IPS DF 4.7 (cell line): ENCODE results near the gene RNGTT.
"Not testable (repeated sequence)": the region's sequence is repeated elsewhere in the genome, so short reads cannot be mapped to it uniquely, and the experiment has no call there.

Experiments used
- DNase-seq: peaks from one replicate; pipeline ENCODE4 v3.0.0-alpha.2; 2013; ENCODE audit warnings: low spot score; ENCODE audit errors: extremely low read depth

The RNGTT gene

DNA sequence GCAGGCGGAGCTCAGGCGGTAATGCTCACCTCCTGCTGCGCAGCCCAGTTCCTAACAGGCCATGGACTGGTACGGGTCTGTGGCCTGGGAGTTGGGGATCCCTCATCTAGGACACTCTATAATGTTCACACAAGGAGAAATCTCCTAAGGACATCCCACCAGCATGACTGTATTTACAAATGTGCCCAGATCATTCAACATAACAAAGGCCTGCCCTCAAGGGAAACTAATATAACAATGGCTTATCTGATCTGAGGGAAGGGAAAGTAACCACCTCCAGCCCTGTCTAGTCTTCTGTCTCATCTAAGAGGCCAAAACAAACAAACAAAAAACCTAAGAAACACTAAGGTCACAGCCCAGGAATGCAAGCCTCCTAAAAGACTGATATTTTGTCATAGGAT, 232.8 kb downstream of the RNGTT start:
- DNase-seq: no peak

DNA sequence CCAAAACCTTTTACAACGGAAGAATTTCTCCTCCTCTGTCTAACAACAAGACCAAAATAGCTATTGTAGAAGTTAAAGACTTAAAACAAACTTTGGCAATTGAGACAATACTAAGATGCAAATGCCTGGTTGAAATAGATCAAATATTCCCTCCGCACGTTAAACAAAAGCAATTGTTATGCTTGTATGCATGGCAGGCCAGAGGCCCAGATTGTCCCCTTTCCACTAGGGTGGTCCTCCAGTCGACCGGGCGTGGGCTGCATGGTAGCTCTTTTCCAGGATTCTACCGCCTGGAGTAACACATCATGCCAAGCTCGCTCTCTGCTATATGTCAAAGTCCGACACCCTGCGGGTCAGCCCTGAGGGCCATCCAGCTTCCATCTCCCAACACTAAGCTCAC, 234.7 kb downstream of the RNGTT start:
- DNase-seq: no peak

DNA sequence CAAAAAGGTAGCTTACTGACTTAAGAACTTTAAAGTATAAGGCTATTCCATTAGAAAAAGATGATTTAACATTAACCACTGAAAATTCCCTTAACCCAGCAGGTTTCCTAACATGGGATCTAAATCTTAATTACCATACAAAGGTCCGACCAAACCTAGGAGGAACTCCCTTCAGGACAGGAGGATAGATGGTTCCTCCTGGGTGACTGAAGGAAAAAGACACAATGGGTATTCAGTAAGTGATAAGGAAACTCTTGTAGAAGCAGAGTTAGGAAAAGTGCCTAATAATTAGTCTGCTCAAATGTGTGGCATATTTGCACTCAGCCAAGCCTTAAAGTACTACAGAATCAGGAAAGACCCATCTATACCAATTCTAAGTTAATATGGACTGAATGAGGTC, 237.0 kb downstream of the RNGTT start:
- DNase-seq: not testable (repeated sequence)

DNA sequence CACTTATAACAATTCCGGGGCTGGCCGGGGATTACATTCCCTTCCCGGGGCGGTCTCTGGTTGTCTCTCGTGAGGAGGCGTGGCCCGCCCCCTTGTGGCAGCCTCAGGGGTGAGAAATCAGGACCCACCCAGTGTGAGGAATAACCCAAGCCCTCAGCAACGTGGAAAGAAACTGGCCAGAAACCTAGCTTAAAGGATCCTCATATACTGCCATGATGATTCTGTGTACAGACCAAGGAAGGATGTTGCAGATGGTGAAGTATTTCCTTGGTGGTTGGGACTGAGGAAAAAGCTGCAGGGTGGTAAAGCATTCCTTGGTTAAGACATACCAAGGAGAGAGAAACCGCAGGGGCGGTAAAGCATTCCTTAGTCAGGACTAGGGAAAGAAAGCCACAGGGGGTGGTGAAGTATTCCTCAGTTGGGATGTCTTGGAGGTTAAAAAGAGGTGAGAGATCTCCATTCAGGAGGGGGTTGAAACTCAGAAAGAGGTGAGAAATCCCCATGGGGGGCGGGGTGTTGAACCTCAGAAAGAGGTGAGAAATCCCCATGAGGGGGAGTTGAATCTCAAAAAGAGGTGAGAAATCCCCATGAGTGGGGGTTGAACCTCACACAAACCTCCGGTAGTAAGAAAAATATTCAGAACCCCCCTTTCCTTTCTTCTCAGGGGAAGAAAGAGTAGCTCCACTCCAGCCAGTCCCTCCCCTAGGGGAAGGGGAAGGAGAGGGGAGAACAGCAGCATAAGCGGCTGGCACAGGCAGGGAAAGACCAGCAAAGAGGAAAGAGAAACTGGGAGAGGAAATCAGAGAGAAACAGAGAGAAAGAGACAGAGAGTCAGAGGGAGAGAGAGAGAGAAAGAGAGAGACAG, 238.1 kb downstream of the RNGTT start:
- DNase-seq: peak; percentile 79

DNA sequence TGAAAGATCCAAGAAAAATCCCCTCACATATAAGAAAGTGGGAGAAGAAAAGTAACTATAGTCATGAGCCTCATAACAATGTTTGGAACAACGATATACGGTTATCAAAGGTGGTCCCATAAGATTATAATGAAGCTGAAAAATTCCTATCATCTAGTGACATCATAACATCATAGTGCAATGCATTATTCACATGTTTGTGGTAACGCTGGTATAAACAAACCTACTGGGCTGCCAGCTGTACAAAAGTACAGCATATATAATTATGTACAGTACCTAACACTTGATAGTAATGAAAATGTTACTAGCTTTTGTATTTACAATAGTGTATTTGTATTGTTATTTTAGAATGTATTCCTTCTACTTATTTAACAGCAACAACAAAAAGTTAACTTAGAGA, 240.7 kb downstream of the RNGTT start:
- no peak for DNase-seq

DNA sequence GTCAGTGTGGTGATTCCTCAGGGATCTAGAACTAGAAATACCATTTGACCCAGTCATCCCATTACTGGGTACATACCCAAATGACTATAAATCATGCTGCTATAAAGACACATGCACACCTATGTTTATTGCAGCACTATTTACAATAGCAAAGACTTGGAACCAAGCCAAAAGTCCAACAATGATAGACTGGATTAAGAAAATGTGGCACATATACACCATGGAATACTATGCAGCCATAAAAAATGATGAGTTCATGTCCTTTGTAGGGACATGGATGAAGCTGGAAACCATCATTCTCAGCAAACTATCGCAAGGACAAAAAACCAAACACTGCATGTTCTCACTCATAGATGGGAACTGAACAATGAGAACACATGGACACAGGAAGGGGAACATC, 247.0 kb downstream of the RNGTT start:
- DNase-seq: not testable (repeated sequence)

DNA sequence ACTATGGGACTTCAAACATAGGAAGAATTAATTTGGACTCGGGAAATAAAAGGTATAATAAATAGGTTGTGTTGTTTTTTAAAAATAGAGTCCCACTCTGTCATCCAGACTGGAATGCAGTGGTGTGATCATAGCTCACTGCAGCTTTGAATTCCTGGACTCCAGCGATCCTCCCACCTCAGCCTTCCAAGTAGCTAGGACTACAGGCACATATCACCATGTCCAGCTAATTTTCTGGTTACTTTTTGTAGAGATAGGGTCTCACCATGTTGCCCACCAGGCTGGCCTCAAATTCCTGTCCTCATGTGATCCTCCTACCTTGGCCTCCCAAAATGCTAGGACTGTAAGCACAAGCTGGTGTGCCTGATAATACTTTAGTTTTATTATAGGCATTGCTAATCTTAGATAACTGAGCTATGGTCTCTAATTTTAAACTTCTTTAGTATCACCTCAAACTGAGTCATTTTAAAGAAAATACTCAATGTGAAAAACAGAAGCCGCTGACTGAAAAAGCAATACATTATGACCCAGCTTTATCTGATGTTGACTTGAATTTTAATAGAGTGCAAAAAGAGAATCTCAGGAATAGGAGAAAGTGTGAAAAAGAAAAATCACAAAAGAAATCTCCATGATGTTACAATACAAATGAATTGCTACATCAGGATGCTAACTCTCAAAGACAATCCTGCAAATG, 251.0 kb downstream of the RNGTT start:
- no peak for DNase-seq

DNA sequence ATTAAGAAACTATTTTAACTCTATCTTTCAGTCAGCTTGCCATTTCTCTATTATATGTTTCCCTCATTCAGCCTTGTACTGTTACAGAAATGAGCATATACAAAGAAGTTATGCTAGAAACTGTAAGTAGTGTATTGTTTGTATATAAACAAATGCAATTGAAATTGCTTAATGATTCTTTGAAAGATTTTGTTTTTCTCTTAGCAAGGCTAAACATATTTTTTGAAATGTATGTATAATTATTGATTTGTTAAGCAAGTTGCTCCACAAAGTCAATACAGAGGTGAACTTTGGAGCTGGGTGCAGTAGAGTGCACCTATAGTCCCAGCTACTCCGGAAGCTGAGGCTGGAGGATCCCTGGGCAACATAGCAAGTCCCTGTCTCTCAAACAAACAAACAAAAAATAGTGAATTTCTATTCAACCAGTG, 253.6 kb downstream of the RNGTT start:
- DNase-seq: no peak

DNA sequence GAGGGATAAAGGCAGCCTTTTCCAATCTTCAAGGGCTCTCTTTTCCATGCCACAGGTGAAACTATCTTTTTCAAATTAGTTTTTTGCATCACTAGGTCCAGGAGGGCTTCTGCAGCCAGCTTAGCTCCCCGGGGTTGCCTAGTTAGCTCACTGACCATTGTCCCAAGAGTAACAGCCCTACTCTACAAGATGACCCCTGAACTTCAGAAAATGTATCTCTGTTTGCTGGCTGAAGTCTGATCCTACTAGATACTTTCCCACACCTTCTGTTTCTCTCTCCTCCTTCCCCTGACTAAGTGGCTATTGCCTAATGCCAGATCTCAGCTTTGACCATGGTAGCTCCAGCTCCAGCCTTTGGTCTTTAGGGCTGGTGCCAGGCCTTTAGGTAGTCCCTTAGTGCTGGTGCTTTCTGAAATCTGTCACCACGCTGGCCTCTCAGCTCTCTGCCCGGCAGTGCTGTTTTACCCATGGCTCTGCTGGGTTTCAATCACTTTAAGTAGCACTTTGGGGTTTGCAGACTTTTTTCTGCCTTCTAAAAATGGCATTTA, 255.1 kb downstream of the RNGTT start:
- no peak for DNase-seq

DNA sequence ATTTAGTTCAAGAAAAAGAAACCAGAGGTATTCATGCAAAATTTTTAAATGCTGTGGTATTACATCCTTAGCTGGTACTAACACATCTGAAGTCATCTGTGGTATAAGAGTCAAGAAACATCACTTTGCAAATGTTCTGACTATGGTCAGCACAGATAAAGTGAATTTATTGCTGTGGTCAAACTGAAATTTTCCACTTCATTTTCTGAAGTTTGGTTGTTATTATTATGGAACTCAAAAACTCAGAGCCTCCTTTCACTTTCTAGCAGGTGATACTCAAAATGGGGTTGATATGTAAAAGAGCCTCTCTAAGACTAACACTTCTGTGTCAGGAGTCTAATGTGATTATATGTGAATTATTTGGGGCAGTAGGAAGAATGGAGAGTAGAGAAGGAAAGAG, 257.8 kb downstream of the RNGTT start:
- no peak for DNase-seq

DNA sequence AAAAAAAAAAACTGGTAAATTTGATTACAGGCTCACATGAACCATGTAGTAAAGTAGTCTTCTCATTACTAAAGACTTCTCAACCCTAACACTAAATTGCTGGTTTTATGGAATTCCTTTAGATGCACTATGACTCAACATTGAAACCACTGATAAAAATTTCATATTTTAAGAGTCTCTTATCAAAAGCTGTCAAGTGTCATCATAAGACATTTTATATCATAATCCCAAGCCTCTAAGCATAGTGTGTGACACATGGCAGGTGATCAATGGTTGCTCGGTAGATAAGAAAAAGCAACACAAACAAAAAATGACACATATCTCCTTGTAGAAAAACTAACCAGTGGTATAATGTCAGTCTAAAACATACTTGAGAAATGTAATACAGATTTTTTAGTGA, 258.4 kb downstream of the RNGTT start:
- no peak for DNase-seq

DNA sequence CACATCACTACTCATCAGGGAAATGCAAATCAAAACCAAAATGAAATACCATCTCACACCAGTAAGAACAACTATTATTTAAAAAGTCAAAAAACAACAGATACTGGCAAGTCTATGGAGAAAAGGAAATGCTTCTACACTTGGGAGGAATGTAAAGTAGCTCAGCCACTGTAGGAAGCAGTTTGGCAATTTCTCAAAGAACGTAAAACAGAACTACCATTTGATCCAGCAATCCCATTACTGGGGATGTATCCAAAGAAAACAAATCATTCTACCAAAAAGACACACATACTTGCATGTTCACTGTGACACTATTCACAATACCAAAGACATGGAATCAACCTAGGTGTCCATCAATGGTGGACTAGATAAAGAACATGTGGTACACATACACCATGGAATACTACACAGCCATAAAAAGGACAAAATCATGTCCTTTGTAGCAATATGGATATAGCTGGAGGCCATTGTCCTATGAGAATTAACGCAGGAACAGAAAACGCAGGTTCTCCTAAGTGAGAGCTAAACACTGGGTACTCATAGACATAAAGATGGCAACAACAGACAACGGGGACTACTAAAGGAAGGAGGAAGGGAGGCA, 260.4 kb downstream of the RNGTT start:
- DNase-seq: no peak

DNA sequence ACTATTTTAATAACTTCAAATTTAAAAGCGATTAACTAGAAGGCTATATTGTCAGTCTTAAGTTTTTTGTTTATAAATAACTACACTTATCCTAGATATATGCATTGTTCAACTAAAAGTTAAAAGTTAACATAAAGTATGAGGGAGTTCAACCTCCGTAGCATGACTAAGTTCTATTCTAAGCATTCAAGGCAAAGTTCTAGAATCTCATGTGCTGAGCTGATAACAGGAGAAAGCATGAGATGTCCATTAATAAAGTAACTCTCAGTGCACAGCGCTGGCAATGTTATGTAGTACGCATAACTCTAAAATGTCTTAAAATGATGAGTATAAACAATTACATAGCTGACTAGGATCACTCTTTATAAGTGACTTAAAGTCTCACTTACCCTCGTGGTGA, 264.8 kb downstream of the RNGTT start:
- no peak for DNase-seq

DNA sequence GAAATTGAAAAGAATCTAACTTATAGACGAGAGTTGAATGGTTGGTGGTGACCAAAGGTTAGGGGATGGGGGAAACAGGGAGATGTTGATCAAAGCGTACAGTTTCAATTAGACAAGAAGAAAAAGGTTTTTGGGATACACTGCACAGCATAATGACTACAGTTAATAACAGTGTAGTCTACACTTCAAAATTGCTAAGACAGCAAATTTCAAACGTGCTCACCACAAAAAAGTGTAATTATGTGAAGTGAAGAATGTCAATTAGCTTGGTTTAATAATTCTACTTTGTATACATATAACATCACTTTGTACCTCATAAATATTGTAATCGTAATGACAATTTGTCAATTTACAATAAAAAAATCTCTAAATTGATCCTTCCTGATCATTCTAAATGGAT, 267.5 kb downstream of the RNGTT start:
- no peak for DNase-seq

DNA sequence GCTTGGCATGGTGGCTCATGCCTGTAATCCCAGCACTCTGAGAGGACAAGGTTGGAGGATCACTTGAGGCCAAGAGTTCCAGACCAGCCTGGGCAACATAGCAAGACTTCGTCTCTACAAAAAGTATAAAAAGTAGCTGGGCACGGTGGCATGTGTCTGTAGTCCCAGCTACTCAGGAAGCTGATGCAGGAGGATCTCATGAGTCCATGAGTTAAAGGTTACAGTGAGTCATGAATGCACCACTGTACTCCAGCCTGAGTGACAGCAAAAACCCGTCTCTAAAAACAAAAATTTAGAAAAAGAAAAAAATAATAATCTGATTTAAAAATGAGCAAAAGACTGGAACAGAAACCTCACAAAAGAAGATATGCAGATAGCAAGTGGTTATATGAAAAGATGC, 279.7 kb downstream of the RNGTT start:
- no peak for DNase-seq

DNA sequence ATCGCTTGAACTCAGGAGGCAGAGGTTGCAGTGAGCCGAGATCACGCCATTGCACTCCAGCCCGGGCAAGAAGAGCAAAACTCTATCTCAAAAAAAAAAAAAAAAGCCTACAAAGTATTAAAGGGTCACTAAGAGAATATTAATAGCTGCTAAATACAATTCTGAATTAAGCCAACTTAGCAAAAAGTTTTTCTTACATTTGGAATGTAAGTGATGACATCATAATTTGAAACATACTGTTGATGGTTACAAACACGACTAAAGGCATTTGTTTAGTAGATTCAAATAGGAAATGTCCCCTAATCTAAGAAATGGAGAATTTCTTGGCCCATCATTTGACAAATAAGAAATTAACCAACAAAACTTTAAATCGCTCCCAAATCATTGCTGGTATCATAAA, 282.8 kb downstream of the RNGTT start:
- DNase-seq: no peak

DNA sequence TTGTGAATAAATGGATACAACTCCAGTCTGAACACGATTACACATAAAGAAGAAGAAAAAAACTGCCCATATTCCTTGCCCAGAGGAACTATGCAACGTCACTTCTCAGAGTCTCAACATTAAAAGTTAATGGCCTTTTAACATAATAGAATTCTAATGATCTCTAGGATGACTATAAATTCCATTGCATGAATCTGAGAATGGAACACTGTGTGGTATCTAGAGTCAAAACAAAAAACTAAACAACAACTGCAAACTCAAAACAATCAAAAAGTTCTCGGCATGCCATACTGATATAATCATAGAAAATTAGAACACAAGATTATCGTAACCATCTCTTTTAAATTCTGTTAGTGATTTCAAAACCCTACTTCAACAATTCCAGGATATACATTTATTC, 283.6 kb downstream of the RNGTT start:
- no peak for DNase-seq

DNA sequence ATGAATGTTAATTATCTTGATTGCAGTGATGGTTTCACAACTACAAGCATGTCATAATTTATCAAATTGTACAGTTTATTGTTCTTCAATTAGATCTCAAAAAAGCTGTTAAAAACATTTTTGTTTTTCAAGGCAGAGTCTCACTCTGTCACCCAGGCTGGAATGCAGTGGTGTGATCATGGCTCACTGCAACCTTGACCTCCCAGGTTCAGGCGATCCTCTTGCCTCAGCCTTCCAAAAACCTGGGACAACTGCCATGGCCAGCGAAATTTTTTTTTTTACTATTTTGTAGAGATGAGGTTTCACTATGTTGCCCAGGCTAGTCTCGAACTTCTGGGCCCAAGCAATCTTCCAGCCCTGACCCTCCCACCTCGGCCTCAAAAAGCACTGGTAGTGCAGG, 286.1 kb downstream of the RNGTT start:
- DNase-seq: no peak

DNA sequence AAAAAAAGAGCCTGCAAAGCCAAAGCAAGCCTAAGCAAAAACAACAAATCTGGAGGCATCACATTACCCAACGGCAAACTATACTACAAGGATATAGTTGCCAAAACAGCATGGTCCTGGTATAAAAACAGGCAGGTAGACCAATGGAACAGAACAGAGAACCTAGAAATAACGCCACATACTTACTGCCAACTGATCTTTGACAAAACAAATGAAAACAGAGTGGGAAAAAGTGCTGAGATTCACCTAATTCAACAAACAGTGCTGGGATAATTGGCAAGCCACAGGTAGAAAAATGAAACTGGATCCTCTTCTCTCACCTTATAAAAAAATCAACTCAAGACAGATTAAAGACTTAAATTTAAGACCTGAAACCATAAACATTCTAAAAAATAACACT, 291.8 kb downstream of the RNGTT start:
- no peak for DNase-seq

DNA sequence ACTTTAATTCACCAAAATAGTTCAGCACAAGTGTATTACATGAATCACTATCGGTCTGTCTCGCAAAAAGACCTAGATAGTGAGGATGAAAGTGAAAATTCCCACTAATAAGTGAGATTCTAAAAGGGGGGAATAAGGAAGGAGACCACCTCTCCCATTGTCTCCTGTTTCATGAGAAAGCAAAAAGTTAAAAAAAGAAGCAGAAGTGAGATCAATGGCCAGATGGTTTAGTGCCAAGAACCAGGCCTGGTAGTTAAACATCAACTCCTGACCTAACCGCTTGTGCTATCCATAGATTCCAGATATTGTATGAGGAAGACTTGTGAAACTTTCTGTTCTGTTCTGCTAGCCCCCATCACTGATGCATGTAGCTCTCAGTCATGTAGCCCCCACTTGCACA, 293.0 kb downstream of the RNGTT start:
- DNase-seq: no peak

DNA sequence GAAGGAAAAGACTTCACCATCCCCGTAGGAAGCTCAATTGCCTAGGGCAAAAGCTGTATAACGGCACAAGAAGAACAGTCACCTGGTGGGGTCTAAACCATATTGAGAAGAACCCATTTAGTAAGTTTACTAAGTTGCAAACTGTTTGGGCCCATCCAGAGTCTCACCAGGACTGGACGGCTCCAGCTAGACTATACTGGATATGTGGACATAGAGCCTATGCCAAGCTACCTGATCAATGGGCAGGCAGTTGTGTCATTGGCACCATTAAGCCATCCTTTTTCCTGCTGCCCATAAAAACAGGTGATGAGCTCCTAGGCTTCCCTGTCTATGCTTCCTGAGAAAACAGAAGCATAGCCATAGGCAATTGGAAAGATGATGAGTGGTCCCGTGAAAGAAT, 293.9 kb downstream of the RNGTT start:
- no peak for DNase-seq

DNA sequence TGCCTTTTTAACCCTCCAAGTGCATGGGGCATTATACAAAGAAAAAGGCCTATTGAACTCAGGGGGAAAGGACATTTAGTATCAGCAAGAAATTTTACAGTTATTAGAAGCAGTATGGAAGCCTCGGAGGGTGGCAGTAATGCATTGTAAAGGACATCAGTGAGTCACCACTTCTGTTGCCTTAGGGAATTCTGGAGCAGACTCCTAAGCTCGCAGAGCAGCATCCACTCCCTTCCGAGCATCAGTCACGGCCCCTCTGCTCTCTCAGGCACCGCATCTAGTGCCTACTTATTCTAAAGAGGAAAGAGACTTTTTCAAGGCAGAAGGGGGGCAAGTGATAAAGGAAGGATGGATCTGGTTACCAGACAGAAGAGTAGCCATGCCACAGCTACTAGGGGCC, 296.5 kb downstream of the RNGTT start:
- no peak for DNase-seq
